NCI-H226 (cell line): Measurements from ENCODE around the gene IGF2BP1.
A peak's percentile ranks its signal among the peaks of the same experiment; 100 is the strongest.
"Not testable (repeated sequence)": the region's sequence is repeated elsewhere in the genome, so short reads cannot be mapped to it uniquely, and the experiment has no call there.

ENCODE experiments used
- DNase-seq: peaks from one replicate; pipeline ENCODE4 v3.0.0-alpha.2; 2015

The IGF2BP1 gene

DNA sequence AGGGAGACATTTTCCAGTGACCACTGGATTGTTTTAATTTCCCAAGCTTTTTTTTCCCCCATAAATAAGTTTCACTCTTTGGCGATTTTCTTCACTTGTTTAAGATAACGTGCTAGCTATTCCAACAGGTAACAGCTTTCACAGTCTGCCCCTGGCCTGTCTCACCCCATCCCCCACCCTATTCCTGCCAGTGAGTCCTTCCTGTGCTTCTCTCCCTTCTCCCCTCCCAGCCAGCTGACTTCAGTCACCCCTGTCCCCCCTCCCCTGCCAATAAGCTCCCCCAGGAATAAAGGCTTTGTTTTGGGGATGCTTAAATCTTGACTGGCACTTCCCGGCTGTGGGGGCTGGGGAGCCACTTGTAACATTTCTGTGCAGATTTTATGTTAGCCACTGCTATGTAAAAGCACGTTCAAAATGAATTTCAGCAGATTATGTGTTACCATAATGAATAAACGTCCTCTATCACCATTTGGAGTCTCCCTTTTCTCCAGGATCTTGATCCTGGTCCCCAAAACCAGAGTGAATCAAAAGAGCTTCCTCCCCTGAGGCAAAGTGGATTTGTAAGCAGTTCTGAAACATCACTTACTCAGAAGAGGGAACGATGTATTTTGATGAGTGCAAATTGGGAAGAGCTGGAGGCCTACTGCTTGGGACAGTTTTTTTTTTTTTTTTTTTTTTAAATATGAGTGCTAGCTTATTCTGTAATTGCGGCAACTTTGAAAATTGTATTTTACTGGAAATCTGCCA is 58.2 kb downstream of the IGF2BP1 start:
- DNase-seq = no peak

DNA sequence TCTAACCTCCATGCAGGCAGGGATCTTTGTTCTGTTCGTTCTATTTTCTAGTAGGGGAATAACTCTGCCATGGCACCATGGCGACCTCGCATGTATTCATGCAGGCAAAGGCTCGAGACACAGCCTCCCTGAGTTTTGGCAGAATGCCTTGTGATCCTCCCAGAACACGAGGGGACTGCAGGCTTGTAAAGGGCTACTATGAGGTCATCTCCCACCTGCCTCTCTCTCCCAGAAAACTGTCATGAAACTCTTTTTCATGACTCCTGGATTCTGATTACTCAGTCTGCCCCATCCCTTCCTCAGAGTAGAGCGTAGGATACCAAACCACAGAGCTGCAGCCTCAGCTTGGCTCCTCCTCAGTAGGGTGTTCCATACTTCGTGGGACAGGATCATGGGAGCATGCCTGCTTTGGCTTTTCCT is 64.3 kb downstream of the IGF2BP1 start:
- DNase-seq = peak; percentile 9

DNA sequence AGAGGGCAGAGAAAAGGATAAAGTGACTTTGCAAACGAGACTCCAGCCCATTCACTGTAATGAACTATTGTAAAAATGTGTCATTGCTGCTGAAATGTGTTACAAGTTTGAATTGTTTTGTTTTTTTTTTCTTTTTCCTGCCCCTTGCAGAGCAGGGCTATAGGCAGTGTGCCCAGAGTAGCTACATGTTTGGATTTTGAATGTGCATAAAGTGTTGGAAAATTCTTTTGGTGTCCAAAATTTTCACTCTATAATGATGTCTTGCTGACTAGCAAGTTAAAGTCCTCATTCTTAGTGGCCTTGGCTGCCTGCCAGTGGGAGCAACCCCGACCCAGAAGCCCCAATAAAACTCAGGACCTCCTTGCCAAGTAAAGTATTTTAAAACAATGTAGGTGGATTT is 66.5 kb downstream of the IGF2BP1 start:
- DNase-seq = no peak

DNA sequence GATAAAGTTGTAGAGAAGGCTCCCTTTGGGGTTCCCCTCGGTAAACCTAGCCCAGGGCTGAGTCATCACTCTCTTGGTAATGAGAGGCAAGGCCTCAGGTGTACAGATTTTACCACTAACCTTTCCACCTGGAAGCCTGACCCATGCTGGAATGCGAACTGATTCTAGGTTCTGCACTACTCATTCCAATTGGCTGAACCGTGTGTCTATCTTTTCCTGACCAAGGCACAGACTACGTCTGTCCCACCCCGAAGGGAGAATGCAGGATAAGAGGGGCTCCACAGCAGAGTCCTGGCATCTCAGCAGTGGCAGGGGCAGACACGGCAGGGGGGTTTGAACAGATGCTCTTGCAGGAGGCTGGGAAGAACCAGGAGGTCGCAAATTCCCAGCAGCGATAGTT is 70.0 kb downstream of the IGF2BP1 start:
- no peak for DNase-seq

DNA sequence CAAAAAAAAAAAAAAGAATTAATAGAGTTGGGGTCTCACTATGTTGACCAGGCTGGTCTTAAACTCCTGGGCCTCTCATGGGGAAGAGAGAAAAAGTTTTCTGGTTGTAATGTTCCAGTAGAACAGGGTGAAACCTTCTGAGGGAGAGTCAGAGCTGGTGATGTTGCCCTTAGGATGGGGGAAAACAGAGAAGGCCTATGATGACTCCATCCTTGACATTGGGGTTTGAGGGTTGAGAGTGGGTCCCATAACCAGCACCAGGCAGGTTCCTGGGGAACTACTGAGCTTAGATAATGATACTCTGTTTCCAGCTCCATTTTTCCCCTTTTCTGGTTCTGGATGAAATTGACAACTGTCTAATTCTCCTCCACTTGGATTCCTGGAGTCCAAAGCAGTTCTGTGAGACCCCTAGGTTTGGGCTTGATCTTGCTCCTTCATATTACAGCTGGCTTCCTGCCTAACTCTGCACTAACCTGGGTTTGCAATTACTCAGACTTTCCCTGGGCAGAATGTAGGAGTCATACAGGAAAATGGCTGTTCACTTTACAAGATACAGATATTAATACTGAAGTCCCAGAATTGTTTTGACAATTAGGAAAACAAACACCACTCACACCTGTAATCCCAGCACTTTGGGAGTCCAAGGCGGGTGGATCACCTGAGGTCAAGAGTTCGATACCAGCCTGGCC is 72.5 kb downstream of the IGF2BP1 start:
- DNase-seq = peak; percentile 32

DNA sequence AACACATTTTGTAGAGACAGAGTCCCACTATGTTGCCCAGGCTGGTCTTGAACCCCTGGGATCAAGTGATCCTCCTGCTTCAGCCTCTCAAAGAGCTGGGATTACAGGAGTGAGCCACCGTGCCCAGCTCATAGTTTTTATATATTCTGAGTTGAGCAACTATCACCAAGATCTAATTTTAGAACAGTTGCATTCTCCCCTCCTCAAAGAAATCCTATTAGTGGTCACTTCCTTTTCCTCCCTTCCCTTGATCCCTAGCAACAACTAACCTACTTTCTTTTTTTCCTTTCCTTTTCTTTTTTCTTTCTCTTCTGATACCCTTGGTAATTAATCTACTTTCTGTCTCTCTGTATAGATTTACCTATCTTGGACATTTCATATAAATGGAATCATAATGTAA is 73.9 kb downstream of the IGF2BP1 start:
- no peak for DNase-seq

DNA sequence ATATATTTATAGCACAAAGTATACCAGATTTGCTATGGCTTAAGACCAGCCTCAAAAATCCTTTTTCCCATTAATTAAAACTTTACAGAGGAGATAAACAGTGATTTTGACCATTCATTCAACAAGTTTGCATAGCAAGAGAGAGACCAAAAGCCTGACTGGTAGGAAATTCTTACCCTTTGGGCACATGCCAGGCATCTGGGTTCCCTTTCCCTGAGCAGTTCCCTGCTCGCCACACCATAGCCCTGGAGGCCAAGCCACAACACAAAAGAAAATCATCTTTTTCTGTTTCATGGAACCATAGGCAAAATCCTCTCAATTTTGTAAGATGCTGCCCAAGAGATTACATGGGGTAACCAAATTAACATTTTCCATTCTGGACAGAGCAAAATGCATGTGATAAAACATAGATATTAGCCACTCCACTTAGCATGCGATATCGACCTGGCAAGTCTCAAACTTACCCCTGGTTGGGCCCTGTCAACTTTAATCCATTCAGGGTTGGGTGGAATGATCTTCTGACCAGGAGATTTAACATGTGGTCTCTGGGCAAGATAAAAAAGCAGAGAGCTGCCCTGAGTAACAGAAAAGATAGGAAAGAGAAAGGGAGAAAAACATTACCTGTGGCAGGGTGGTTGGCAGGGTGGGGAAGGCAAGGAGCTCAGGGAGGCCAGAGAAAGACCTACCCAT is 77.8 kb downstream of the IGF2BP1 start:
- DNase-seq = no peak

DNA sequence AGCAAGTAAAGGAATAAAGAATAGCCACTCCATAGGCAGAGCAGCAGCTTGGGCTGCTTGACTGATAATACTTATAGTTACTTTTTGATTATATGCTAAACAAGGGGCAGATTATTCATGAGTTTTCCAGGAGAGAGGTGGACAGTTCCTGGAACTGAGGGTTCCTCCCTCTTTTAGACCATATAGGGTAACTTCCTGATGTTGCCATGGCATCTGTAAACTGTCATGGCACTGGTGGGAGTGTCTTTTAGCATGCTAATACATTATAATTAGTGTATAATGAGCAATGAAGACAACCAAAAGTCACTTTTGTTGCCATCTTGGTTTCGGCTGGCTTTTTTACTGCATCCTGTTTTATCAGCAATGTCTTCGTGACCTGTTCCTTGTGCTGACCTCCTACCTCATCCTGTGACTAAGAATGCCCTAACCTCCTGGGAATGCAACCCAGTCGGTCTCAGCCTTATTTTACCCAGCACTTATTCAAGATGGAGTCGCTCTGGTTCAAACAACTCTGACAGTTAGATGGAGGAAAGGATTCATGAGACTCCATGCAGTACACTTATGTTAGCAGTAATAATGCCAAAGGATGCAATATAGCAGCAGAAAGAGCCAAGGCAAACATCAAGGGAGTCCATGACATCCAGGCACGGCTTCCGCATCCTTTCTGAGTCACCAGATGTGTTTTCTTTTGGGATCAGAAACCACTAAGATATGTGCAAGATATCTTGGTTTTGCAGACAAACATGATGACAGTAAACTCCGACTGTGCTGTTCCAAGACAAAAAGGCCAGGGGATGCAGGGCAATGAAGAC is 79.6 kb downstream of the IGF2BP1 start:
- DNase-seq = peak; percentile 56

DNA sequence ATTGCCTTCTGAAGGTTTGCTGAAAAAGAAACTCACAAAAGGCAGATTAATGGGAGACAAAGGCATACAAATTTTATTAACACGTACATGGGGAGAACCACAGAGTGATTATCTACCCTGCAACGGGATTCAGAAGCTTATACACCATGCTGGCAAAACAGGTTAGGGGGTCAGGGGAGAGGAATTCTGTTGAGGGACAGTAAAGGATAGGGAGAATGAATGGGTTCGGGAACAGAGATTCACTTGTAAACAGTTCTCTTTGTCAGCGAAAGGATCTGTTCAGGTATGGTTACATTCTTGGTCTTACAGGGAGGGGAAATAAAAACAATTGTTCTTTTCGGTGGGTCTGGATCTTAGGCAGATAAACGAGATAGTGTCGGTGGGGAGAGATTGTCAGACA is 81.1 kb downstream of the IGF2BP1 start:
- DNase-seq = no peak

DNA sequence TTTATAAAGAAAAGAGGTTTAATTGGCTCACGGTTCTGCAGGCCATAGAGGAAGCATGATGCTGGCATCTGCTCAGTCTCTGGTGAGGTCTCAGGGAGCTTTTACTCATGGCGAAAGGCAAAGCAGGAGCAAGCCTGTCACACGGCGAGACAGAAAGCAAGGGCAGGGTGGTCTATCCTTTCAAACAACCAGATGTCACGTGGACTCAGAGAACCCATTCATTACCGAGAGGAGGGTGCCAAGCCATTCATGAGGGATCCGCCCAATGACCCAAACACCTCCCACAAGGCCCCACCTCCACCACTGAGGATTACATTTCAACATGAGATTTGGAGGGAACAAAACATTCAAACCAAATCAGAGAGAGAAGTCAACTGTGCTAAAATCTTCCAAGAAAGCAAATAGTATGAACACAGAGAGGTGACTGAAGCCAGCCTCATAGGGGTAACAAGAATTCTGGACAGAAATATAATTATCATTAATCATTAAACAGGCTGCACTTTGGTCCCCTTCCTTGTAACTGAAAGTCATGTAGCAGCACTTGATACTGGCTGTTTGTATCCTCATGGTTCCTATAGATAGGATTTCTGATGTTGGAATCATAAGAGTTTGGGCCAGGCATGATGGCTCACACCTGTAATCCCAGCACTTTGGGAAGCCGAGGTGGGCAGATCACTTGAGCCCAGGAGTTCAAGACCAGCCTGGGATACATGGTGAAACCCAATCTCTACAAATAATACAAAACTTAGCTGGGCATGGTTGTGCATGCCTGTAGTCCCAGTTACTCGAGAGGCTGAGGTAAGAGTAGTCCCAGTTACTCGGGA is 82.9 kb downstream of the IGF2BP1 start:
- no peak for DNase-seq

DNA sequence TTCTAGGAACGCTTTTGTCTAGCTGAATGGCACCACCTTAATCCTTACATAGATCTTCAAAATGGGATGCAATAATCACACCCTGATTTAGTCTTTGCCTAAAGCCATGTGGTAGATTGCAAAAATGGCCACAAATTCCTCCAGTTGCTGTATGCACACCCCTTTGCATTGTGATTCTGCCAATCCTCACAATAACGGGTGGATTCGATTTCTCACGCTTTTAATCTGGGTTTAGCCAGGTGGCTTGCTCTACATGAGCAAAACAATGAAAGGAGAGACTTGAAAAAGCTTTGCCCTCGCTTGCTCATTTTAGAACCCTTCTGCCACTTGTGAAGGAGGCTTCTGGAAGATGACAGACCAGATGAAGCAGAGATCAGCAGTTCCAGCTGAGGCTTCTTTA is 85.0 kb downstream of the IGF2BP1 start:
- no peak for DNase-seq

DNA sequence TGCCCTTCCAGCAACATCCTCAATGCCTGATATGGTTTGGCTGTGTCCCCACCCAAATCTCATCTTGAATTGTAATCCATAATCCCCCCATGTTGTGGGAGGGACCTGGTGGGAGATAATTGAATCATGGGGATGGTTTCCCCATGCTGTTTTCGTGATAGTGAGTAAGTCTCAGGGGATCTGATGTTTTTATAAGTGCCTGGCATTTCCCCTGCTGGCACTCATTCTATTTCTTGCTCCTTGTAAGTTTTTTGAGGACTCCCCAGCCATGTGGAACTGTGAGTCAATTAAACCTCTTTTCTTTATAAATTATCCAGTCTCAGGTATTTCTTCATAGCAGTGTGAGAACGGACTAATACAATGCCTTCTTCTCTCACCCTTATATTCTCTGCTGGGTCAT is 87.9 kb downstream of the IGF2BP1 start:
- DNase-seq = not testable (repeated sequence)

DNA sequence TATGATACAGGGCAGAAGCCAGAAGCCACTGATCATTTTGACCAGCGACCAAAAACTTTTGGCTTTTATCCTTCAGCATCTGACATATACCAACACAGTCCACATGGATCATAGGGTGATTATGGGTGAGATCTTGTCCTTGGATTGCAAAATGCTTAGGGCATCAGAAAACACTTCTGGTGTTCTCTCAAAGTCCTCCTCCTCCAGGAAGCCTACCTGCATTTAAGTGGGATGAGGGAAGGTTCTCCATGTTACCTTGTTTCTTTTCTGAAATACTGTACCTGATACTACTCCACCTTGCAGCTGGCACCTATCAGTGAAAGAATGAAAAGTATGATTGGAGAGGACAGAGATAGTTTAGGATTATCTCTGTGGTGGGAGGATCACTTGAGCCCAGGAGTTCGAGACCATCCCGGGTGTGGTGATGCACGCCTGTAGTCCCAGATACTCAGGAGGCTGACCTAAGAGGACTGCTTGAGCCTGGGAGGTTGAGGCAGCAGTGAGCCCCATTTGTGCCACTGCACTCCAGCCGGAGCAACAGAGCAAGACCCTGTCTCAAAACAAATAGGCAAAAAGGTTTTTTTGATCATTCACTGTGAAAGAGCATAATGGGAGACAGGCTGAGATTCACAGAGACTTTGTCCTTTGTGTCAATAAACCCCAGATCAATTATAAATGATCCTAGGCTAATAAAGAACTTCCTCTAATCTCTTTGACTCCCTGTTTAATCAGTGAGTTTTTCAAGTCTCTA is 88.6 kb downstream of the IGF2BP1 start:
- DNase-seq = no peak

DNA sequence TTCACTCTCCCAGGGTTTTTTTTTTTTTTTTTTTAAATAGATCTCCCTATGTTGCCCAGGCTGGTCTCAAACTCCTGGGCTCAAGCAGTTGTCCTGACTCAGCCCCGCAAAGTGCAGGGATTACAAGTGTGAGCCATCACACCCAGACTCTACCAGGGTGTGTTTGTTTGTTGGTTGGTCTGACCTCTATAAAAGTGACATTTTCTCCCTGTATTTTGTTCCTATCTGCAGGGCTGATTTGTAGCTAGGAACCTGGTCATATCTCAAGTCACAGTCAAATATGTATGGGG is 89.1 kb downstream of the IGF2BP1 start:
- no peak for DNase-seq

DNA sequence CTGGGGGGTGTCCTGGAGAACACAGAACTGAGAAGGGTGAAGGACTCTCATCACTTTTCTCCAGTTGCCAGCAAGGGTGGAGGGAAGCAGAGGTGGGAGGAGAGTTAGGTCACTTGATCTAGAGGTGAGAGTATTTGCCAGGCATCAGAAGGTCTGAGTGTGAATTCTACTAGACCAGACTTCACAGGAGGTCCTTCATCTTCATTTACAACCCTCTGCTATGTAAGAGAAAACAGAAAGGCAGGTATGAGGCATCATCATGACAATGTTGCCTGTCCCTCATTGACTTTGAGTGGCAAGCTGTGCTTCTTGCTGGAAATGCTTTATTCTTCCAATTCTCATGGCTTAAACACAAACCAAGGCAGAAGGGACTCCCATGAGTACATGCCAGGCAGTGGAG is 89.5 kb downstream of the IGF2BP1 start:
- DNase-seq = no peak

DNA sequence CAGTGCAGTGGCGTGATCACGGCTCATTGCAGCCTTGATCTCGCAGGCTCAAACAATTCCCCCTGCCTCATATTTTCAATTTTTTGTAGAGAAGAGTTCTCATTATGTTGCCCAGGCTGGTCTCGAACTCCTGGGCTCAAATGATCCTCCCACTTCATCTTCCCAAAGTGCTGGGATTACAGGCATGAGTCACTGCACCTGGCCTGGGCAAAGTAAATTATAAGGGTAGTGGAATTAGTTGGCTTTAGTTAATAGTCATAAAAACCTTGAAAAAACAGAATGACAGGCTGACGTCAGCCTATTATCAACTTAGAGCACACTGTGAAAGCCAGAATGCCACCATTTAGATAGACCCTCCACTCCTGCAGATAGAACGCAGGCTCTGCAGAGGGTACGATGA is 91.9 kb downstream of the IGF2BP1 start:
- no peak for DNase-seq

DNA sequence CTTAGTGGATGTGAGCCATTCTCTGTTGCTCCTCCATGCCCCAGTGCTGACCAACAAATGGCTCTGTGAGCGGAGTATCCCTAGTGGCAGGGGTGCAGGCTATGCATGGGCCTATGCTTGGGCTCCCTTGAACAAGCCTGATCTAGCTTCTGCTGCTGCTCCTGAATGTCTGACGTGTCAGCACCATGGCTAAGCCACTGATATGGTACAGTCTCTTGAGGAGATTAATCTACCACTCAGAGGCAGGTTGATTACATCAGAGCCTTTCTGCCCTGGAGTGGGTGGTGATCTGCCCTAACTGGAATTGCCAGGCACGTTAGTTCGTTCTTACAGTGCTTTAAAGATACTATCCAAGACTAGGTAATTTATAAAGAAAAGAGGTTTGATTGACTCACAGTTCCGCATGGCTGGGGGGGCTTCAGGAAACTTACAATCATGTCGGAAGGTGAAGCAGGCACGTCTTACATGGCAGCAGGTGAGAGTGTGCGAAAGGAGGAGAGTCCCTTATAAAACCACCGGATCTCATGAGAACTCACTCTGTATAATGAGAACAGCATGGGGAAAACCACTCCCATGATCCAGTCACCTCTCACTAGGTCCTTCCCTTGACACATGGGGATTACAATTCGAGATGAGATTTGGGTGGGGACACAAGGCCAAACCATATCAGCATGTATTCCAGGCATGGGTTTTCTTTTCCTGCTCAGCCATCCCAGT is 93.9 kb downstream of the IGF2BP1 start:
- DNase-seq = no peak

DNA sequence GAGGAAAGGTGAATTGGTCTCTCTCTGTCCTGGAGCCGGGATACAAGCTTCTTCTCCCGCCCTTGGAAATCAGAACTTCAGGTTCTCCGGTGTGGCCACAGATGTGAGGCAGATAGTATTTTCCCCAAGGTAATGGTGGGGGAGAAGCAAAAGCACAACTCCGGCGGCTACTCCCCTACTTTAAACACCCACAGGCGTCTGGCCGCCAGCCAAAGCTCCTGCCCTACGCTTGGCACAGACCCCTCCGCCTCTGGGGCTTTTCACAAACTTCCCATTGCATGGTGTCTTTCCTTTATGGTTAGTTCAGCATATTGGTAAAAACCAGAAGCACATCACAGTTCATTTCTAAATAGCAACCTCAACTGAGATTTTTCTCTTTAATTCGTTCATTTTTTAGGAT is 95.9 kb downstream of the IGF2BP1 start:
- DNase-seq = no peak

DNA sequence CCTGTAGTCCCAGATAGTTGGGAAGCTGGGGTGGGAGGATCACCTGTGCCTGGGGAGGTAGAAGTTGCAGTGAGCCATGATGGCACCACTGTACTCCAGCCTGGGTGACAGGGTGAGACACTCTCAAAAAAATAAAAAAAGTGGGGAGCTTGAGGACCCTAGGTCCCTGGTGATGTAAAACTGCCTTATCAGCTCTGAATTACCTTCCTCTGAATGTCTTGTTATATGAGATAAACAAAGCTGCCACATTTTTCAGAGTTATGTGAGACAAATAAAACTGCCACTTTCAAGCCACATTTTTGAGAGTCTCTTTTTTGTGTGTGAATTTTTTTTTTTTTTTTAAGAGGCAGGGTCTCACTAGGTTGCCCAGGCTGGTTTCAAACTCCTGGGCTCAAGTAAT is 103.4 kb downstream of the IGF2BP1 start:
- no peak for DNase-seq

DNA sequence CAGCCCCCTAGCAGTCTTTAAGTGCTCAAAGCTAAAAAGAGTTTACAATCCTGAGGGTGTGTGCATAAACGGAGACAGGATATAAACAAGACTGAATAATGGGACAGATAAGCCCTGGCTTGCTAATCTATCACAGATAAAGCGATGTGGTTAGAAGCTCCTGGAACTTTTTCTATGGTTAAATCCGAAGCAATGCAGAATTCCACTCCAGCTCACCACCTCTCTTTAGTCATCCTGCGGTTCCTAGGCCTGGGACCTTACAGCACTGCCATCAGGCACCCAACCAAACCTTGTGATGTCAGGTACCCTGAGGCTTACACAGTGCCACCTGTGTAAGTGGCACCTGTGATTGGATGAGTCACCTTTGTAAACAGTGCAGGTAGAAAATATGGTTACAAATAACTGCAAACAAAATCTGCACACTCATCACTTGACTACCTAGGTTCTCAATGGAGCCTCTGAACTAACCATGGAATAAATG is 103.9 kb downstream of the IGF2BP1 start:
- peak; percentile 84 for DNase-seq

DNA sequence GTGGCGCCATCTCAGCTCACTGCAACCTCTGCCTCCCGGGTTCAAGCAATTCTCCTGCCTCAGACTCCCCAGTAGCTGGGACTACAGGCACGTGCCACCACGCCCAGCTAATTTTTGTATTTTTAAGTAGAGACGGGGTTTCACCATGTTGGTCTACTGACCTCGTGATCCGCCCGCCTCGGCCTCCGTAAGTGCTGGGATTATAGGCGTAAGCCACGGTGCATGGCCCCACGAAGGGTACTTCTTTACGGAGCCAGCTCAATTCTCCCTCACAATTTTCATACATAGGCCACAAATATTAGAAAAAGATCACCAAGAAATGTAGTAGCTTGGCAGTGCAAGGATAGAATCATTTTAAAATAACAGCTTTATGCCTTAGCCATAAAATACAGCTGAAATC is 106.2 kb downstream of the IGF2BP1 start:
- DNase-seq = not testable (repeated sequence)
